B cell (primary cell): Measurements from ENCODE around the gene FILIP1. TPM values are rescaled to one million over a fixed set of nuclear protein-coding genes. Genes with fewer than 3 reads are reported as not detected.

Source experiments
- ATAC-seq: fragments of 200-7000 bp; cut with Tn5 transposase; one replicate; pipeline ENCODE4 v1.10.0; 2021; ENCODE audit warnings: low read depth, mild to moderate bottlenecking, moderate number of reproducible peaks, moderate library complexity
- CTCF ChIA-PET: fragments of 350-600 bp; sonication (Branson Sonifier 250); formaldehyde crosslinking; loops from one replicate; lab custom pipeline; 2021; ENCODE audit warnings: antibody characterized with exemption, inconsistent platforms; lab: Charles Lee
- POLR2A ChIA-PET: fragments of 350-600 bp; sonication (Branson Sonifier 250); formaldehyde crosslinking; loops from one replicate; lab custom pipeline; 2021; ENCODE audit warnings: antibody characterized with exemption; lab: Charles Lee
- DNase-seq: peaks from one replicate; pipeline ENCODE4 v3.0.0; 2013
- H2AFZ ChIP-seq: 2 replicates; pipeline ENCODE4 v1.6.1; 2012; ENCODE audit warnings: mild to moderate bottlenecking, low read depth, low read length; ENCODE audit not compliant: insufficient read depth, poor library complexity, severe bottlenecking
- H3K27ac ChIP-seq, 2 donors: 1 replicate in 1 of 2; 2 replicates in 1 of 2; pipeline ENCODE4 v1.5.1; 2012 to 2013; ENCODE audit warnings: low read length in 2 of 2, mild to moderate bottlenecking in 2 of 2, moderate library complexity in 1 of 2
- H3K27me3 ChIP-seq, 4 experiments: fragments of 200-600 bp in 1 of 4; sonication (generic) in 1 of 4; replicated peaks in 1 of 4; 1 replicate in 2 of 4; 2 replicates in 2 of 4; pipeline versions ENCODE4 v1.6.1 to v1.7.0; 2013 to 2016; ENCODE audit warnings: low read length in 3 of 4, mild to moderate bottlenecking in 2 of 4, mixed read lengths in 1 of 4, moderate library complexity in 1 of 4; ENCODE audit not compliant: insufficient read depth in 4 of 4, control insufficient read depth in 3 of 4; ENCODE audit errors: control extremely low read depth in 1 of 4
- H3K36me3 ChIP-seq, 2 experiments: replicated peaks in 1 of 2; 1 replicate in 1 of 2; 2 replicates in 1 of 2; pipeline versions ENCODE4 v1.6.1 to v1.7.1; 2013; ENCODE audit warnings: low read length in 1 of 2; ENCODE audit not compliant: insufficient read depth in 2 of 2, control insufficient read depth in 1 of 2; ENCODE audit errors: control extremely low read depth in 1 of 2, extremely low read depth in 1 of 2
- H3K4me1 ChIP-seq, 2 donors: fragments of 200-600 bp in 1 of 2; sonication (generic) in 1 of 2; 1 replicate in 1 of 2; 2 replicates in 1 of 2; pipeline versions ENCODE4 v1.5.1 to v1.6.1; 2013 to 2017; ENCODE audit warnings: low read length in 2 of 2; ENCODE audit not compliant: control insufficient read depth in 2 of 2, insufficient read depth in 2 of 2
- H3K4me2 ChIP-seq: replicated peaks from 2 replicates; pipeline ENCODE3; 2012; ENCODE audit warnings: mild to moderate bottlenecking, low read depth, low read length; ENCODE audit not compliant: poor library complexity, severe bottlenecking
- H3K4me3 ChIP-seq, 5 experiments: fragments of 200-600 bp in 1 of 5; sonication (generic) in 1 of 5; 1 replicate in 3 of 5; 2 replicates in 2 of 5; pipeline versions ENCODE4 v1.5.1 to v1.7.0; 2011 to 2016; ENCODE audit warnings: low read length in 4 of 5, mild to moderate bottlenecking in 4 of 5, low read depth in 2 of 5, control low read depth in 1 of 5, moderate library complexity in 1 of 5; ENCODE audit not compliant: insufficient read depth in 1 of 5; ENCODE audit errors: control extremely low read depth in 1 of 5, extremely low read depth in 1 of 5
- H3K79me2 ChIP-seq: fragments of 200-600 bp; sonication (generic); one replicate; pipeline ENCODE4 v1.6.0; 2016; ENCODE audit warnings: low read length; ENCODE audit not compliant: control insufficient read depth, insufficient read depth
- H3K9ac ChIP-seq: fragments of 200-600 bp; sonication (generic); 2 replicates; pipeline ENCODE4 v1.6.1; 2017; ENCODE audit warnings: mild to moderate bottlenecking, low read length, moderate library complexity
- H3K9me3 ChIP-seq, 3 donors: one replicate each; pipeline versions ENCODE4 v1.6.1 to v1.7.1; 2013; ENCODE audit warnings: low read length in 2 of 3; ENCODE audit not compliant: control insufficient read depth in 2 of 3, insufficient read depth in 1 of 3; ENCODE audit errors: control extremely low read depth in 1 of 3
- H4K20me1 ChIP-seq: 2 replicates; pipeline ENCODE4 v1.6.0; 2012; ENCODE audit warnings: mild to moderate bottlenecking, low read length; ENCODE audit not compliant: insufficient read depth, control insufficient read depth, poor library complexity, severe bottlenecking
- H3K27ac Mint-ChIP-seq: one replicate; pipeline ENCODE4 v1.8.0; 2021; ENCODE audit warnings: mixed read lengths
- H3K27me3 Mint-ChIP-seq: one replicate; pipeline ENCODE4 v1.8.0; 2021; ENCODE audit warnings: mixed read lengths
- H3K4me1 Mint-ChIP-seq: one replicate; pipeline ENCODE4 v1.8.0; 2021; ENCODE audit warnings: mixed read lengths
- H3K4me3 Mint-ChIP-seq: one replicate; pipeline ENCODE4 v1.8.0; 2021; ENCODE audit warnings: mixed read lengths
- H3K9me3 Mint-ChIP-seq: one replicate; pipeline ENCODE4 v1.8.0; 2022; ENCODE audit warnings: mixed read lengths; ENCODE audit not compliant: insufficient read depth
- CTCF ChIP-seq: fragments of 200-600 bp; IDR thresholded peaks from one replicate; pipeline ENCODE4 v1.8.0; 2022; ENCODE audit warnings: antibody characterized with exemption, mild to moderate bottlenecking
- EZH2 ChIP-seq: IDR thresholded peaks from 2 replicates; pipeline ENCODE4 v1.6.1; 2012; ENCODE audit warnings: borderline replicate concordance, low read depth, mild to moderate bottlenecking, moderate library complexity, low read length; ENCODE audit not compliant: insufficient read depth, poor library complexity, severe bottlenecking
- WGBS: methylation state at CpG from one replicate; pipeline ENCODE4 v1.1.5; 2013; ENCODE audit warnings: missing lambda C conversion rate; ENCODE audit not compliant: insufficient coverage; 5-methylcytosine and 5-hydroxymethylcytosine counted together
- intact Hi-C: fragments of 100-400 bp; cut with micrococcal nuclease; formaldehyde crosslinking; loops from one replicate; pipeline ENCODE4 v1.10.0; 2022
- polyA plus RNA-seq: library from polyadenylated mRNA; depleted of rRNA; stranded (reverse); fragments of >200 nt; gene quantifications from 2 replicates; pipeline ENCODE4 v1.2.3, GENCODE V29; 2012
- total RNA-seq, 2 donors: library from RNA; stranded (reverse); fragments of 120-200 nt in 1 of 2; gene quantifications; 1 replicate in 1 of 2; 2 replicates in 1 of 2; pipeline versions ENCODE4 v1.2.3 to v1.2.4, GENCODE V29; 2013 to 2022

Gene FILIP1
- total and polyA plus RNA-seq, 2 donors (not counting 1 experiment from before 2014, with no cell fraction given) = not detected

GRCh38 chr6:75268988-75269354, 224.6 kb downstream of the FILIP1 start:
- Histone ChIP-seq H3K9ac (no peak overlapping the region), H2AFZ (no peak overlapping the region), H3K4me2 (no peak overlapping the region), H3K79me2 (peaks cover 36% of the 10 kb centered on the region), H3K27ac (no peak overlapping the region), H3K27me3 (no peaks in the 10 kb centered on the region), H4K20me1 (peaks cover 47% of the 10 kb centered on the region), H3K4me1 (peaks cover 0 to 3% of the 10 kb centered on the region in 2 donors), H3K9me3 (no peaks in the 10 kb centered on the region), H3K4me3 (no peak overlapping the region), H3K36me3 (peaks cover 0 to 6% of the 10 kb centered on the region in 2 experiments)
- ATAC-seq (no peak), DNase-seq (no peak)
- H3K27ac Mint-ChIP-seq = no peak overlapping the region
- intact Hi-C loops = no loop called here
- peaks cover 26% of the 10 kb centered on the region for H3K4me1 Mint-ChIP-seq
- H3K4me3 Mint-ChIP-seq = no peak overlapping the region
- POLR2A ChIA-PET = no interaction called here
- WGBS = 90% methylated on average over 3 of the region's 4 CpGs
- CTCF ChIA-PET = interaction anchor here (1.2 to 3.0 kb wide), 6 partner anchors 9 to 278 kb away, joined by 4 to 14 read pairs (median 6); no protein-coding TSS in a partner anchor
- TF ChIP-seq EZH2 (no peak), CTCF (no peak)
- H3K27me3 Mint-ChIP-seq = no peaks in the 10 kb centered on the region
- H3K9me3 Mint-ChIP-seq = no peaks in the 10 kb centered on the region

DNA sequence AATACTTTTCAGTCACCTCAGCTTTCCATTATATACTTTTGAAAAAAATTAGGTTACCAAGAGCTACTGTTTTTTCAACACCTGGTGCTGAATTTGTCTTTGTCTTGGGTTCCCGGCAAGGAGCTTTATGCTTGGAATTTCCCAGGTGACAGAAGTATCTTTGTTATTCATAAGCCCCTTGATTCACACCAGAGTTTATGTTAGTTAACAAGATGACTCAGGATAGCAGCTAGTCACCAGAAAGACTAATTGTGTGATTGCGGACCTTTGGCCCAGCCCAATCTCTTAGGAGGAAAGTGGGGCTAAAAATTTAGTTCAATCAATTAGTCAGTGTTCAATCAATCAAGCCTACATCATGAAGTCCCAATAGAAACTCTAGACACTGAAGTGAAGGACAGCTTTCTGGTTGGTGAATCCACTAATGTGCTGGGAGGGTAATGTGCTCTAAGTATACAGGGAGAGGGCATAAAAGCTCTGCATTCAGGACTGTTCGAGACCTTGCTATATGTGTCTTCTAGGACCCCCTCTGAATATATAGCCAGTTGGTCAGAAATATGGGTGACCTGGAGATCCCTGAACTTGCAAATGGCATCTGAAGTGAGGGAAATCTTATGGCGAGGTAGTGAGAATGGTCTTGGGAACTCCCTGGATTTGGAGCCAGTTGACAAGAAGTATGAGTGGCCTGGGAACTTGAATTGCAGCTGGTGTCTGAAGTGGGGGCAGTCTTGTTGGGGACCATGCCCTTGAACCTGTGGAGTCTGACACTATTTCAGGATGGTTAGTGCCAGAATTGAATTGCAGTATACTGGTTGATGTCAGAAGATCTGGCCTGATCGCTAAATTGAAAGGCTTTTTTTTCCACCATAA, 225.2 kb downstream of the FILIP1 start:
- no peak for DNase-seq
- H3K9me3 Mint-ChIP-seq = no peaks in the 10 kb centered on the region
- no peak overlapping the region for H3K4me3 Mint-ChIP-seq
- Histone ChIP-seq H3K4me1 (peaks cover 0 to 3% of the 10 kb centered on the region in 2 donors), H3K9ac (no peak overlapping the region), H3K9me3 (no peaks in the 10 kb centered on the region), H3K4me3 (no peak overlapping the region), H3K36me3 (peaks cover 1 to 12% of the 10 kb centered on the region in 2 experiments), H3K27me3 (no peaks in the 10 kb centered on the region), H4K20me1 (peaks cover 43% of the 10 kb centered on the region), H3K4me2 (no peak overlapping the region), H2AFZ (no peak overlapping the region), H3K79me2 (peaks cover 30% of the 10 kb centered on the region), H3K27ac (peak overlapping the region in 1 of 2 donors; percentile 24)
- no peak for ATAC-seq
- peaks cover 23% of the 10 kb centered on the region for H3K4me1 Mint-ChIP-seq
- intact Hi-C loops = no loop called here
- POLR2A ChIA-PET = no interaction called here
- CTCF ChIA-PET = interaction anchor here (0.7 to 3.0 kb wide), 17 partner anchors 9 to 278 kb away, joined by 3 to 14 read pairs (median 5); partner anchors contain the start of gene COX7A2
- H3K27ac Mint-ChIP-seq = no peak overlapping the region
- H3K27me3 Mint-ChIP-seq = no peaks in the 10 kb centered on the region
- TF ChIP-seq CTCF = no peak
- no peak for TF ChIP-seq EZH2
- 94% methylated on average over 2 of the region's 5 CpGs for WGBS
